GM12891 (cell line): Measurements from ENCODE around the gene SORBS1.

Experiments used
- POLR2A ChIP-seq: IDR thresholded peaks from 2 replicates; pipeline ENCODE4 v1.6.1; 2011; ENCODE audit warnings: low read depth, low read length, control low read depth
- POLR2AphosphoS5 ChIP-seq: IDR thresholded peaks from 2 replicates; pipeline ENCODE4 v1.6.1; 2011; ENCODE audit warnings: low read depth, low read length, control low read depth
- SPI1 ChIP-seq: IDR thresholded peaks from 2 replicates; pipeline ENCODE4 v1.6.1; 2011; ENCODE audit warnings: low read depth, low read length, control low read depth
- TAF1 ChIP-seq: IDR thresholded peaks from 2 replicates; pipeline ENCODE4 v1.6.1; 2011; ENCODE audit warnings: low read depth, low read length, control low read depth

DNA sequence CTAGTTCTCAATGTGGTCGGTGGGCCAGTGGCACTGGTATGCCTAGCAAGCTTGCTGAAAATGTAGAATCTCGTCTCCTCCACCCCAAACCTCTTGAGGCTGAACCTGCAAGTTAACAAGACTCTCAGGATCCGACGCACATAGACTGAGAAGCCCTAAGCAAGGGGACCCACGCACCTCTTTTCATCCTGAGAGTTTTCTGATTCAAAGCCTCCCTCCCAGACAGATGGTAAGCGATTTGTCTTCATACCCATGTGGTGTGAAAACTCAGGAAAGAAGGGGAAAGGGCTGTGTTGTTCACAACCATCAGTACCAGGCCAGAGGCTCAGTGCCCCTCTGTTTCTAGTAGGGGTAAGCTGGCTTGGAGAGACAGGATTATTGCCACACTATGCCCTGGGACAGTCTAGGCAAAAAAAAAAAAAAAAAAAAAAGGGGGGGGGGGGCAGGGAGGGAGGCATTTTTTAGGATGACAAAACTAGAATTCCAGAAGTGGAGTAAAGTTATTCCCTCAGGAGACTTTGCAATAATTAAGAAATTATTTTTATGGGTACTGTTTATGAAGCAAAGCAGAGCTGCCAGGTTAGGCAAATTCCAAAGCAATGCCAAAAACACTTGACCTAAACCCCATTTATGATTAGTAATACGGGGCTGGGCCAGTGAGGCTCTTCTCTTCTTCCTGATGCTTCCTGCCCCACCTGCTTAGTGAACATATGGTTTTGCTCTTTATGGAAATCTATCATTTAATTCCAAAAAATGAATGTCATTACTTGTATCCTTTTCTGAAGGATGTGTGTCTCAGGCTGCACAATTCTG, 152.8 kb downstream of the SORBS1 start:
- TF ChIP-seq POLR2A (no peak), SPI1 (no peak), POLR2AphosphoS5 (no peak), TAF1 (no peak)
